ENCODE measurements around the gene RASA1.
"Not testable (repeated sequence)": the region's sequence is repeated elsewhere in the genome, so short reads cannot be mapped to it uniquely, and the experiment has no call there.

RASA1 gene

DNA sequence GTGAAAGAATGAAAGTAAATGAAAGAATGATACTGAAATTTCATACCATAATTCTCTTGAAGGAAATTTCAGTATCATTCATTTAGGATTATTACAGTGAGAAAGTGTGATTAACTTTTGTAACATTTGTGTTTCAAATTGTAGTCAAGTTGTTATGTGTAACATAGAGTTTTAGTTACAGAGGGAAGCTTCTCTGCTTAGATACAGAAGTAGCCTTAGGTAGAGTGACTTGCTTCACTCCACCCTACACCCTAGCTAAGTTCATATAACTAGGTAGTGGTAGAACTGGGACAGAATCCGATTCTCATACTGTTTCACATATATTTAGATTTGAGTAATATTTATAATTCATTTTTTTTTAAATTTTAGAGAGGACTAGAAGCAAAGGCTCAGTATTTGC lies 9.0 kb downstream of the RASA1 start:
- TF ChIP-seq, protein P1, sequence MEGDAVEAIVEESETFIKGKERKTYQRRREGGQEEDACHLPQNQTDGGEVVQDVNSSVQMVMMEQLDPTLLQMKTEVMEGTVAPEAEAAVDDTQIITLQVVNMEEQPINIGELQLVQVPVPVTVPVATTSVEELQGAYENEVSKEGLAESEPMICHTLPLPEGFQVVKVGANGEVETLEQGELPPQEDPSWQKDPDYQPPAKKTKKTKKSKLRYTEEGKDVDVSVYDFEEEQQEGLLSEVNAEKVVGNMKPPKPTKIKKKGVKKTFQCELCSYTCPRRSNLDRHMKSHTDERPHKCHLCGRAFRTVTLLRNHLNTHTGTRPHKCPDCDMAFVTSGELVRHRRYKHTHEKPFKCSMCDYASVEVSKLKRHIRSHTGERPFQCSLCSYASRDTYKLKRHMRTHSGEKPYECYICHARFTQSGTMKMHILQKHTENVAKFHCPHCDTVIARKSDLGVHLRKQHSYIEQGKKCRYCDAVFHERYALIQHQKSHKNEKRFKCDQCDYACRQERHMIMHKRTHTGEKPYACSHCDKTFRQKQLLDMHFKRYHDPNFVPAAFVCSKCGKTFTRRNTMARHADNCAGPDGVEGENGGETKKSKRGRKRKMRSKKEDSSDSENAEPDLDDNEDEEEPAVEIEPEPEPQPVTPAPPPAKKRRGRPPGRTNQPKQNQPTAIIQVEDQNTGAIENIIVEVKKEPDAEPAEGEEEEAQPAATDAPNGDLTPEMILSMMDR (IDR thresholded peaks at IDR 0.05; ENCODE audit: insufficient read depth, low read length, missing control alignments) = no peak
- CTCF ChIA-PET = interaction anchor here (1.2 to 2.0 kb wide), 3 partner anchors 17 to 206 kb away, joined by 3 to 5 read pairs (median 5); no protein-coding TSS in a partner anchor
- no peak overlapping the region for H3K4me3 ChIP-seq (ENCODE audit: low read depth, low read length)
- no peak for DNase-seq (ENCODE audit: low read depth, low spot score)
- POLR2A ChIA-PET = no interaction called here

DNA sequence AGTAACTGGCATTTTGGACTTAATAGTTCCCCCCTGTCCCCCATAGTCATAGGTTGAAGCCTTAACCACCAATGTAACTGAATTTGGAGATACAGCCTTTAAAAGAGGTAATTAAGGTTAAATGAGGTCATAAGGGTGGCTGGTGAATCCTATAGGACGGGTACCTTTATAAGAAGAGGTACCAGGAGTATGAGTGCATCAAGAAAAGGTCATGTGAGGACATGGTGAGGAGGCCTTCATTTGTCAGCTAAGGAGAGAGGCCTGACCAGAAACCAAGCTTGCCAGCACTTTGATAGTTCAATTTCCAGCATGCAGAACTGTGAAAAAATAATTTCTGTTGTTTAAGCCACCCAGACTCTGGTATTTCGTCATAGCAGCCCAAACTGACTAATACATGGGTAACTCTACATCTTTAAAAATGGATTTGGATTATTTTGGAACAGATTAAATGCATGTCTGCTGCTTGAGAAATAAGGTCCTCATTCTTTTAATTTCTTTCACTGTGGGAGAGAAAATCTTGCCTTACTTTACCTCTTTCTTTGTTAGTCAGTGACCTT lies 9.7 kb downstream of the RASA1 start:
- H3K4me3 ChIP-seq (ENCODE audit: low read depth, low read length) = no peak overlapping the region
- no peak for DNase-seq (ENCODE audit: low read depth, low spot score)
- TF ChIP-seq, protein P1 (IDR thresholded peaks at IDR 0.05; ENCODE audit: insufficient read depth, low read length, missing control alignments) = no peak
- ChIA-PET POLR2A (no interaction called here), CTCF (interaction anchor here (2.0 kb wide), 1 partner anchor 19 kb away, joined by 5 read pairs; no protein-coding TSS in a partner anchor)

DNA sequence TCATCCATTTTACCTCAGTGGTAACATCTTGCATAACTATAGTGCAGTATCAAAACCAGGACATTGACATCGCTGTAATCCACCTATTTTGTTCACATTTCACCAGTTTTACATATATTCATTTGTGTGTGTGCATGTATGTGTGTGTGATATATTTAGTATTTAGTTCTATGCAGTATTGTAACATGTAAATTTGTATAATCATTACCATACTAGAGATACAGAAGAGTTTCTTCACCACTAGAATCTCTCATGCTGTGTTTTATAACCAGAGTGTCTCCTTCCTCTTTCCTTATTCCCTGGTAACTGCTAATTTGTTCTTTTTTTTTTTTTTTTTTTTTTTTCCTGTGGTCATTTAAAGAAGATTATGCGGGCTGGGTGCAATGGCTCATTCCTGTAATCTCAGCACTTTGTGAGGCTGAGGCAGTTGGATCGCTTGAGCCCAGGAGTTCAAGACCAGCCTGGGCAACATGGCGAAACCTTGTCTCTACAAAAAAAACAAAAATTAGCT lies 11.0 kb downstream of the RASA1 start:
- ChIA-PET CTCF (no interaction called here), POLR2A (no interaction called here)
- TF ChIP-seq, protein P1 (IDR thresholded peaks at IDR 0.05; ENCODE audit: insufficient read depth, low read length, missing control alignments) = no peak
- no peak overlapping the region for H3K4me3 ChIP-seq (ENCODE audit: low read depth, low read length)
- DNase-seq (ENCODE audit: low read depth, low spot score) = no peak

DNA sequence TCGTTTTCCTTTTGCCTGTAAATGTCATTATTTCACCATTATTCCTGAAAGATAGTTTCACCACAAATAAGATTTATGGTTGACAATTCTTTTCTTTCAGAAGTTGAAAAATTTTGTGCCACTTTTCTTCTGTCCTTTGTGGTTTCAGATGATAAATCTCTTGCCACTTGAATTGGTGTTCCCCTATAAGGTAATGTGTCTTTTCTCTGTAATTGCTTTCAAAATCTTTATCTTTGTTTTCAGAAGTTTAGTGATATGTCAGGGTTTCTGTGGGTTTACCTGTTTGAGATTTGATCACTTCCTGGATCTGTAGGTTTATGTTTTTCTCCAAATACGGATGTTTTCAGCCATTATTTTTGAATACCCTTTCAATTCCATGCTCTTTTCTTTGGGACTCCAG lies 14.6 kb downstream of the RASA1 start:
- TF ChIP-seq, protein P1 (IDR thresholded peaks at IDR 0.05; ENCODE audit: insufficient read depth, low read length, missing control alignments) = no peak
- ChIA-PET CTCF (no interaction called here), POLR2A (no interaction called here)
- H3K4me3 ChIP-seq (ENCODE audit: low read depth, low read length) = no peak overlapping the region
- DNase-seq (ENCODE audit: low read depth, low spot score) = no peak

DNA sequence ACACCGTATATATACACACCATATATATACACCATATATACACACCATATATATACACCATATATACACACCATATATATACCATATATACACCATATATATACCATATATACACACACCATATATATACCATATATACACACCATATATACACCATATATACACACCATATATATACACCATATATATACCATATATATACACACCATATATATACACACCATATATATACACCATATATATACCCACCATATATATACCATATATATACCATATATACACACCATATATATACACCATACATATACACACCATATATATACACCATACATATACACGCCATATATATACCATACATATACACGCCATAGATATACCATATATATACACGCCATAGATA lies 19.6 kb downstream of the RASA1 start:
- H3K4me3 ChIP-seq (ENCODE audit: low read depth, low read length); CTCF ChIA-PET; POLR2A ChIA-PET; DNase-seq (ENCODE audit: low read depth, low spot score): not testable (repeated sequence)

DNA sequence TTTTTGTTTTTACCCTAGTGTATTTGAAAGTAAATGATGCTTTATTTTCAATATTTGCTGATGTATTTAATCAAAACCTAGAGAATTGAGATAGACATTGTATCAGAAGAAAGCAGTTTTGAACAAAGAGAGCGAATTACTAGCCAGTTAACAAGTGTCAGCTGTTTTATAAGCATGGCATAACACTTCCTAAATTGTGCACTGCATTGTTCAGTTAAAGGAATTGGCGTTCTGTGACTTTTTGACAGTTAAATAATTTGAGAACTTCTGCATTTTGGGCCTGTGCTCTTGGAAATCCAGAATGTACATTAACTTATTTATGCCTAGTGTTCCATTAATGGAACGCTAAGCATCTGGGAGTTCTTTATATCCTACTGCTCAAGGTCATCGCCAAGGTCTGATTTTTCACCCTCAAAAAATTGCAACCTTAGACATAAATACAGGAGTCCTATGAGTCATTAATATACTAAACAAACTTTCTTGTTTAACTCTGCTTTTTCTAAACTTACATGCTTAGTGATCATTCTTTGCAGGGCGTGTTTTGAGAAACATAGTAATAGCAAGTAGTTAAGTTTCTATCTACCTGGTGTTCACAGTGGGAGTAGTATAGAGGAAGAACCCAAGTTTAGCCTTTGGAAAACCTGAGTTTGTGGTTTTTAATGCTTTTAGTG lies 31.1 kb downstream of the RASA1 start:
- TF ChIP-seq, protein P1 (IDR thresholded peaks at IDR 0.05; ENCODE audit: insufficient read depth, low read length, missing control alignments) = no peak
- no peak overlapping the region for H3K4me3 ChIP-seq (ENCODE audit: low read depth, low read length)
- POLR2A ChIA-PET = no interaction called here
- CTCF ChIA-PET = no interaction called here
- no peak for DNase-seq (ENCODE audit: low read depth, low spot score)

DNA sequence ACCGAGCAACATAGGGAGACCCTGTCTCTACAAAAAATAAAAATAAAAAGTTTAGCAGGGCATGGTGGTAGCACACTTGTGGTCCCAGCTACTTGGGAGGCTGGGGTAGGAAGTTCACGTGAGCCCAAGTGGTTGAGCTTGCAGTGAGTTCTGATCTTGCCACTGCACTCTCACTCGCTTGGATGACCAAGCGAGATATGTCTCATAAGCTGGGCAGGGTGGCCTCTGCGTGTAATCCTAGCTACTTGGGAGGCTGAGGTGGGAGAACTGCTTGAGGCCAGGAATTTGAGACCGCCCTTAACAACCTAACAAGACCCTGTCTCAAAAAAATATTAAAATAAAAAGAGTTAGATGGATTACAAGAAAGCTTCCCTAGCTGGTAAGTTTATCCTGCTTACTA lies 32.5 kb downstream of the RASA1 start:
- ChIA-PET CTCF (no interaction called here), POLR2A (no interaction called here)
- DNase-seq (ENCODE audit: low read depth, low spot score) = no peak
- TF ChIP-seq, protein P1 (IDR thresholded peaks at IDR 0.05; ENCODE audit: insufficient read depth, low read length, missing control alignments) = no peak
- no peak overlapping the region for H3K4me3 ChIP-seq (ENCODE audit: low read depth, low read length)

All from AG04449 (cell line).